ENCODE data around the gene CNTNAP1. TPM values are rescaled to one million over a fixed set of nuclear protein-coding genes. Genes with fewer than 3 reads are reported as not detected.

The CNTNAP1 gene
- total RNA-seq, 1 donor from 2014 or later = 15.1 TPM

GRCh38 chr17:42686520-42687128, 4.3 kb downstream of the CNTNAP1 start:
- H3K4me1 ChIP-seq = peaks cover 4% of the 10 kb centered on the region
- TF ChIP-seq CTCF (IDR thresholded peaks at IDR 0.05) (no peak), EZH2phosphoT487 (IDR thresholded peaks at IDR 0.05) (no peak), EZH2 (IDR thresholded peaks at IDR 0.05) (no peak)
- Mint-ChIP-seq H3K4me1 (peaks cover 24% of the 10 kb centered on the region), H3K4me3 (no peak overlapping the region), H3K27ac (no peak overlapping the region), H3K9me3 (no peaks in the 10 kb centered on the region), H3K27me3 (ENCODE audit: insufficient read depth, low read depth) (peaks cover 4% of the 10 kb centered on the region), H3K36me3 (peaks cover 23% of the 10 kb centered on the region)
- H3F3A ChIP-seq (ENCODE audit: low read depth) = peaks cover 23% of the 10 kb centered on the region
- H3K36me3 ChIP-seq = no peaks in the 10 kb centered on the region
- H3K4me3 ChIP-seq = no peak overlapping the region
- H4K20me1 ChIP-seq (ENCODE audit: low read depth) = peaks cover 7% of the 10 kb centered on the region
- H2AFZ ChIP-seq (replicated peaks) = no peak overlapping the region
- H3K9ac ChIP-seq = no peak overlapping the region
- H3K27me3 ChIP-seq = peaks cover 8% of the 10 kb centered on the region
- no peaks in the 10 kb centered on the region for H3K79me2 ChIP-seq (ENCODE audit: low read depth)
- H3K9me3 ChIP-seq (ENCODE audit: low read depth) = no peaks in the 10 kb centered on the region
- no peak overlapping the region for H3K27ac ChIP-seq
- no peak for DNase-seq (ENCODE audit: low spot score)
- H3K4me2 ChIP-seq = no peak overlapping the region

DNA sequence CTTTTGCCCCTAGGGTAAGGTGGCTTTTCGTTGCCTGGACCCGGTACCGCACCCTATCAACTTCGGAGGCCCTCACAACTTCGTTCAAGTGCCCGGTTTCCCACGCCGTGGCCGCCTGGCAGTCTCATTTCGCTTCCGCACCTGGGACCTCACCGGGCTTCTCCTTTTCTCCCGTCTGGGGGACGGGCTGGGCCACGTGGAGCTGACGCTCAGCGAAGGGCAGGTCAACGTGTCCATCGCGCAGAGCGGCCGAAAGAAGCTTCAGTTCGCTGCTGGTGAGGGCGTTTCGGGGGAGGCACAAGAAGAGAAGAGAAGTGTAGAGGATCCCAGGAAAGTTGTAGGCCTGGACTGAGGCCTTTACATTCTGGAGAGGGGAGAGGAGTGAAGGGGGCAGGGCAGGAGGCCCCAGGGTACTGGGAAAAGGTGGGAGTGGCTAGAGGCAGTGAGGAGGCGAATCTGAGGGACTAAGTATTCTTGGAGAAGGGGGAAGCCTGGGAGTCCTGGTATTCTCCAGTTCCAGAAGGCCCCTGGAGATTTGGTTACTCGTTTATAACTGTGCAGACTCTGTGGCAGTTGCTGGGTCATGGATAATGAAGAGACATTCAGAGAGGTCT, 5.5 kb downstream of the CNTNAP1 start:
- peaks cover 17% of the 10 kb centered on the region for H3K4me1 Mint-ChIP-seq
- H3K4me3 ChIP-seq = no peak overlapping the region
- no peaks in the 10 kb centered on the region for H3K9me3 Mint-ChIP-seq
- peaks cover 8% of the 10 kb centered on the region for H3K27me3 ChIP-seq
- H3K4me2 ChIP-seq = no peak overlapping the region
- H3K36me3 Mint-ChIP-seq = peaks cover 28% of the 10 kb centered on the region
- no peak overlapping the region for H2AFZ ChIP-seq (replicated peaks)
- H4K20me1 ChIP-seq (ENCODE audit: low read depth) = peaks cover 7% of the 10 kb centered on the region
- H3K27me3 Mint-ChIP-seq (ENCODE audit: insufficient read depth, low read depth) = peaks cover 6% of the 10 kb centered on the region
- no peaks in the 10 kb centered on the region for H3K79me2 ChIP-seq (ENCODE audit: low read depth)
- H3K36me3 ChIP-seq = no peaks in the 10 kb centered on the region
- no peaks in the 10 kb centered on the region for H3K9me3 ChIP-seq (ENCODE audit: low read depth)
- no peaks in the 10 kb centered on the region for H3K4me1 ChIP-seq
- no peak overlapping the region for H3K27ac Mint-ChIP-seq
- no peak overlapping the region for H3K27ac ChIP-seq
- H3K9ac ChIP-seq = no peak overlapping the region
- no peak for DNase-seq (ENCODE audit: low spot score)
- H3F3A ChIP-seq (ENCODE audit: low read depth) = peaks cover 11% of the 10 kb centered on the region
- no peak for TF ChIP-seq EZH2 (IDR thresholded peaks at IDR 0.05)
- TF ChIP-seq EZH2phosphoT487 (IDR thresholded peaks at IDR 0.05) = no peak
- TF ChIP-seq CTCF (IDR thresholded peaks at IDR 0.05) = no peak
- H3K4me3 Mint-ChIP-seq = no peak overlapping the region

DNA sequence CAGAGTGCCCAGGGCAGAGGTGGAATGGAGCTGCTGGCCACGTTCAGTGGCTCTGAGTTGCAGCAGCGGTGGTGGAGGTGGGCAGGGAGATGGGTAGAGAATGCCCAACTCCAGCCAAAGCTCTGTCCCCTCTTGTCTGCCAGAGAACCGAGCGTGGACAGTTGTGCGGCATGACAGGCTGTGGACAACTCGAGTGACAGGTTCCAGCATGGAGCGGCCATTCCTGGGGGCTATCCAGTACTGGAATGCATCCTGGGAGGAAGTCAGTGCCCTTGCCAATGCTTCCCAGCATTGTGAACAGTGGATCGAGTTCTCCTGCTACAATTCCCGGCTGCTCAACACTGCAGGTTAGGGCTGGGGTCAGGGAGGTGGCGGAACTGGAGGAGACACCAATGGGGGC, 8.3 kb downstream of the CNTNAP1 start:
- Mint-ChIP-seq H3K36me3 (peaks cover 25% of the 10 kb centered on the region), H3K4me3 (no peak overlapping the region), H3K4me1 (peaks cover 8% of the 10 kb centered on the region), H3K27ac (no peak overlapping the region), H3K27me3 (ENCODE audit: insufficient read depth, low read depth) (peaks cover 3% of the 10 kb centered on the region), H3K9me3 (no peaks in the 10 kb centered on the region)
- H3K27ac ChIP-seq = no peak overlapping the region
- no peak overlapping the region for H3K4me2 ChIP-seq
- H3K79me2 ChIP-seq (ENCODE audit: low read depth) = no peaks in the 10 kb centered on the region
- no peak overlapping the region for H3K9ac ChIP-seq
- no peaks in the 10 kb centered on the region for H4K20me1 ChIP-seq (ENCODE audit: low read depth)
- no peak overlapping the region for H2AFZ ChIP-seq (replicated peaks)
- H3K9me3 ChIP-seq (ENCODE audit: low read depth) = no peaks in the 10 kb centered on the region
- no peak for TF ChIP-seq CTCF (IDR thresholded peaks at IDR 0.05)
- TF ChIP-seq EZH2phosphoT487 (IDR thresholded peaks at IDR 0.05) = no peak
- no peak for TF ChIP-seq EZH2 (IDR thresholded peaks at IDR 0.05)
- no peak for DNase-seq (ENCODE audit: low spot score)
- no peaks in the 10 kb centered on the region for H3K27me3 ChIP-seq
- no peaks in the 10 kb centered on the region for H3K4me1 ChIP-seq
- H3K4me3 ChIP-seq = no peak overlapping the region
- H3F3A ChIP-seq (ENCODE audit: low read depth) = no peaks in the 10 kb centered on the region
- no peaks in the 10 kb centered on the region for H3K36me3 ChIP-seq
